Muscle layer of duodenum (tissue), 2 donors: ENCODE data around the gene NEK7.

Source experiments
- H3K27ac ChIP-seq: one replicate; pipeline ENCODE4 v1.7.0; 2013; ENCODE audit warnings: mild to moderate bottlenecking, low read length
- H3K27me3 ChIP-seq: one replicate; pipeline ENCODE4 v1.7.0; 2013; ENCODE audit warnings: low read depth, mild to moderate bottlenecking, control low read depth, low read length
- H3K36me3 ChIP-seq, 2 donors: one replicate each; pipeline ENCODE4 v1.7.0; 2013; ENCODE audit warnings: low read length in 2 of 2, control low read depth in 1 of 2, mild to moderate bottlenecking in 1 of 2; ENCODE audit not compliant: insufficient read depth in 2 of 2, control insufficient read depth in 1 of 2
- H3K4me1 ChIP-seq, 2 donors: one replicate each; pipeline ENCODE4 v1.7.0; 2013; ENCODE audit warnings: low read length in 2 of 2, mild to moderate bottlenecking in 2 of 2, control low read depth in 1 of 2, moderate library complexity in 1 of 2; ENCODE audit not compliant: insufficient read depth in 2 of 2, control insufficient read depth in 1 of 2
- H3K4me3 ChIP-seq, 2 donors: one replicate each; pipeline ENCODE4 v1.7.0; 2013; ENCODE audit warnings: low read length in 2 of 2, low read depth in 1 of 2, mild to moderate bottlenecking in 1 of 2
- H3K9me3 ChIP-seq, 2 donors: one replicate each; pipeline ENCODE4 v1.7.0; 2013; ENCODE audit warnings: low read length in 2 of 2, control low read depth in 1 of 2, mild to moderate bottlenecking in 1 of 2; ENCODE audit not compliant: control insufficient read depth in 1 of 2
- donor health status: healthy.

NEK7 gene

DNA sequence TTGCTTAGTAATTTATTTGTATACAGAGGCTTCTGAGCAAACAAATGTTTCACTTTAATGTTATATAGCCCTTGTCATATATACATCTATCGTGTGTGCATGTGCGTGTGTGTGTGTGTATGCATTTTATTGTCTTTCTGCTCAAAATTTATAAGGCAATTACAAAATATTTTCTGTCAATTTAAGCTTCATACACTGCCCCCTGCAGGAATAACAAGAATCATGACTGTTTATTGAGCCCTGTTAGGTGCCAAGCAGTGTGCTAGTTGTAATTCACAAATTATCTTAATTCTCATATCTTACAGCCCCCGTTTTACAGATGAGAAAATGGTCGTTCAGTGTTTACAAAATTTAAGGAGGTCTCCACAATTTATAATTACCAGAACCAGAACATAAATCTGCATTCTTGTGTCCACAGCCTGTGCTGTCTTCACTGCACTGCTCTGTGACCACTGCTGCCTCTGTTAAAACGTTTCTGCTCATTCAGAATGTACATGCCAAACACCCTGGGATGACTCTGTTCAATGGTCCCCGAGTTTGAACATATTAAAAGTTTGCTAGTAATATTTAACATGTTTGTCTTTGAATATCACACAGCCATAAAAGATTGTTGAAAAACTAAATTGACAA is 202.3 kb downstream of the NEK7 start:
- Histone ChIP-seq H3K4me3 (no peak overlapping the region), H3K36me3 (no peaks in the 10 kb centered on the region), H3K27ac (no peak overlapping the region), H3K4me1 (no peaks in the 10 kb centered on the region), H3K9me3 (no peaks in the 10 kb centered on the region), H3K27me3 (no peaks in the 10 kb centered on the region)

DNA sequence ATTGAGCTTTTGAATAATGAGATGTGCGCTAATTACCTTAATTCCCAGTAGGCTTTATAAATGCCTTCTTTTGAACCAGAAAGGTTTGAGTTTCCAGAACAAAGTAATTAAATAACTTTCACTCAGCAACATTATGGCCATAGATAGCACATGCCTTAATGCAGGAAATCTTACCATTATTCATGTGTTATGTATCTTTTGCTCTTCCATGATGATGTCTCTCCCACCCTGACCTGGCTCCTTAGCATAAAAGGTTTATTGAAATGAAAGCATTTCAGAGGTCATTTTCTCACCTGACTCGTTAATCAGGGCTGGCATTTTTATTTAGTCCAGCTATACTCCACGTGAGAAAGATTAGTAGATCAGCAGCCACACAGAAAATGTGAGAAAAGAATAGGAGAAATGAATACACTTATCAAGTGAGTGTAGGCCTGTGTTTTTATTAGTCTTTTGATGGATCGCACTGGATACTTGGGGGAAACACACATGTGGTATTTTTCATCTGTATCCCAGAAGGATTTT is 203.5 kb downstream of the NEK7 start:
- no peaks in the 10 kb centered on the region for H3K27me3 ChIP-seq
- no peak overlapping the region for H3K27ac ChIP-seq
- H3K36me3 ChIP-seq: no peaks in the 10 kb centered on the region
- no peaks in the 10 kb centered on the region for H3K9me3 ChIP-seq
- H3K4me3 ChIP-seq: no peak overlapping the region
- H3K4me1 ChIP-seq: no peaks in the 10 kb centered on the region

DNA sequence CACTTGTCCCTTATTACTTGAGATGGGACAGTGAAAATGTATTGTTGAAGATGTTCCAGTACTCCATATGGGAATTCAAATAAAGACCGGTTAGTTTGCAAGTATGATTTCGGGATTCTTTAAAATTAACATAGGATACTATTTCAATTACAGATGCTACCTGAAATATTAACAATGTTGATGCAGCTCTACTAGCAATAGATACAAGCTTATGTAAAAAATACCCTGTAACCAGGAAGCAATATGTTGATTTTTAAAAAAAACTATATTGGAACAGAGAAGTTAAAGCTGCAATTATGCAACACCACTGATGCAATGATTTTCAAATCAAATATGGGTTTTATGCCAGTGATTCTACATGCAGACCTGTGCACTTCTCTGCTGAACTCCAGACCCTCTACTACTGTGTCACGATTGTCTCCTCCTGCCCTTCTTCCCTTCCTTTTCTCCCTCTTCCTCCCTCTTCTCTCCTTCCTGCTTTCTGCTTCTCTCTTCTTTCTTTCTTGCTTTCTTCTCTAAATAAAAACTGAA is 204.5 kb downstream of the NEK7 start:
- Histone ChIP-seq H3K27me3 (no peaks in the 10 kb centered on the region), H3K27ac (no peak overlapping the region), H3K4me1 (no peaks in the 10 kb centered on the region)

DNA sequence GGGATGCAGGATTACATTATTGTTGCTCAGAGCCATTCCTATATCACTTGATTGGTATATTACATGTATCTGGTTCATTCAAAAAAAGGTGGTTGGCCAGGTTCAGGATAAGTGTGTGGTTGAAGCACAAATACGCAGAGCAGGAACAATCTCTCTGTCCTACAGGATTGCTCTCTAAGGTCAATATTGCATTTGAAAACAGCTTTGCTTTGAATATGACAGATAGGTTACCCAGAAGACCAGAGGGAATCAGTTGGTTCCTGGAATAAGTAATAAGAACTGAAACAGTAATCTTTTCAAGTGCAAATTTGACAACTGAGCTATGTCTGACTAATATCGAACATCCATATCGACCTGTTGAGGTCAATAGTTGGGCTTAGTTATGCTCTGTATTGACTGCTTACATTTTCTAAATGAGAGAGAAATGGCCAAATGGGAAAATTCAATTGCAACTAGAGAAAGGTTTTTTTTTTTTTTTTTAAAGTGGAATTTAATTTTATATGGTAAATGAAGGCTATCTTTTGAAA is 206.9 kb downstream of the NEK7 start:
- Histone ChIP-seq H3K27me3 (no peaks in the 10 kb centered on the region), H3K36me3 (no peaks in the 10 kb centered on the region), H3K9me3 (no peaks in the 10 kb centered on the region), H3K4me3 (no peak overlapping the region), H3K27ac (no peak overlapping the region), H3K4me1 (no peaks in the 10 kb centered on the region)

More for the DNA sequence above, 204.5 kb downstream of the NEK7 start:
- Histone ChIP-seq H3K9me3 (no peaks in the 10 kb centered on the region), H3K36me3 (no peaks in the 10 kb centered on the region), H3K4me3 (no peak overlapping the region)

DNA sequence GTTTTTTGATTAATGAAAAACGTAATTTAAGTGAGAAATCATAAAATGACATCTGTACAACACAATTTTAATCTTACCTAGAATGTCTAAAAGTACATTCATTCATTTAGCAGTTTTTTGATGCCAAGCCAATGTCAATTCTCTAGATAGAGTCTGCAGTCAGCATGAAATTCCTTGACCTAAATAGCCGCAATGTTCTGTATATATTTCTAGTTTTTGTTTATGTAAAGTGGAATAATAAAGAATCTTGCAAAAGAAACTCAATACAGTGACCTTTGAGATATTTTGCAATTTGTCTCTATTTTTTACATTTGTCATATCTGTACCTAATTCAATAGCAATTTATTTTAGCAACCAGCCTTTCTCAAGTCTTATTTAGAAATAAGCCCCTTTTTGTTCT is 207.7 kb downstream of the NEK7 start:
- Histone ChIP-seq H3K36me3 (no peaks in the 10 kb centered on the region), H3K4me1 (no peaks in the 10 kb centered on the region), H3K9me3 (no peaks in the 10 kb centered on the region)

DNA sequence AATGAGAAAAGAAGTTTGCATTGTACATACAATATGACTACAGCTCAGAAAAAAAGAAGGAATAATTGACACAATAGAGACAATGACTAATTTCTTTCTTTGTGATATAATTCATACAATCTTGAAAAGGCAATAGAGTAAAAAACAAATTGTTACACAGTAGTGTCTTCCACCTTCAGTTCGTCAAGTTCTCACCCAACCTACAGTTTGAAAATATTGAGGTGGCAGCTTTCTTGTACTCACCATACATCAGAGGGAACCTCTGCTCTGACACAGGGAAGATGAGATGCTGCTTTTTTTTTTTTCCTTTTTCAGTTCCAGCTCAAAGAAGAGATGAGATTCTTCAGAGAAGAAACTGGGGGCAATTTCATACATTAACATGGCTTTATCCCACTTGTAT is 210.5 kb downstream of the NEK7 start:
- no peaks in the 10 kb centered on the region for H3K4me1 ChIP-seq
- H3K27ac ChIP-seq: no peak overlapping the region
- H3K36me3 ChIP-seq: no peaks in the 10 kb centered on the region
- H3K27me3 ChIP-seq: no peaks in the 10 kb centered on the region
- no peak overlapping the region for H3K4me3 ChIP-seq
- no peaks in the 10 kb centered on the region for H3K9me3 ChIP-seq

More for the DNA sequence above, 207.7 kb downstream of the NEK7 start:
- Histone ChIP-seq H3K27me3 (no peaks in the 10 kb centered on the region), H3K27ac (no peak overlapping the region), H3K4me3 (no peak overlapping the region)

DNA sequence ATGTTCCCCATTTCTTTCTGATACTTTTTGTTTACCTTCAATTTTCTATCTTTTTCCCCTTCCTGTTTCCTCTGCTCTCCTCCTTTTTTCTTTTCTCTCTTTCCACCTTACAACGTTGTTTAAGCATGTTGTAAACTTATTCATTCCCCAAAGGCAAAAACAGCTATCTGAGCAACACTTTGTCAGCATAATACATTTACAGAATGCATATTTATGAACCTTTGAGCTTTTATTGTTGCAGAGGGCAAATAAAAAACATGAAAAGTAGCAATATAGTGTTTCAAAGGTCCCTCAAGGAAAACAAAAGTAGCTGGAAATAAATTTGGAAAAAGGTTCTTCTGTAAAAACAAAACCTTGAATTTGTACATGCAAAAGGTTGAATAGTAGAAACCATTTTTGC is 214.2 kb downstream of the NEK7 start:
- H3K9me3 ChIP-seq: peaks cover 0 to 6% of the 10 kb centered on the region in 2 donors
- H3K27me3 ChIP-seq: no peaks in the 10 kb centered on the region
- H3K36me3 ChIP-seq: no peaks in the 10 kb centered on the region
- no peak overlapping the region for H3K27ac ChIP-seq
- H3K4me1 ChIP-seq: no peaks in the 10 kb centered on the region
- no peak overlapping the region for H3K4me3 ChIP-seq
